GM23338 (cell line): Measurements from ENCODE around the gene CERS5. TPM values are rescaled to one million over a fixed set of nuclear protein-coding genes. Genes with fewer than 3 reads are reported as not detected.

Source experiments
- EZH2 ChIP-seq: fragments of 200-600 bp; sonication (generic); IDR thresholded peaks from one replicate; pipeline ENCODE4 v1.8.0; 2017; ENCODE audit warnings: antibody characterized with exemption, mild to moderate bottlenecking, low read depth; ENCODE audit not compliant: unreplicated experiment
- EZH2phosphoT487 ChIP-seq: fragments of 200-600 bp; sonication (generic); IDR thresholded peaks from one replicate; pipeline ENCODE4 v1.8.1; 2018; ENCODE audit warnings: antibody characterized with exemption; ENCODE audit not compliant: unreplicated experiment
- JUNB ChIP-seq: IDR thresholded peaks from one replicate; pipeline ENCODE4 v1.6.1; 2016; ENCODE audit warnings: antibody characterized with exemption; ENCODE audit not compliant: unreplicated experiment
- NANOG ChIP-seq: IDR thresholded peaks from 2 replicates; pipeline ENCODE4 v1.6.1; 2016; ENCODE audit warnings: antibody characterized with exemption, borderline replicate concordance
- ZNF331 ChIP-seq: fragments of 250-450 bp; sonication (Bioruptor Pico); IDR thresholded peaks from 2 replicates; pipeline ENCODE4 v1.5.0; 2020; ENCODE audit warnings: low read depth, mild to moderate bottlenecking, moderate library complexity
- ZNF462 ChIP-seq: fragments of 250-450 bp; sonication (Bioruptor Pico); IDR thresholded peaks from 2 replicates; pipeline ENCODE4 v1.5.0; 2020; ENCODE audit warnings: mild to moderate bottlenecking, moderate library complexity
- polyA plus RNA-seq: library from polyadenylated mRNA; unstranded; fragments of >200 nt; fragmentation: Nextera tagmentation; extraction: Ambion mirVana; gene quantifications from 2 replicates; pipeline ENCODE4 v1.2.1, GENCODE V29; 2016
- total RNA-seq: library from RNA; depleted of rRNA; stranded (reverse); fragments of >200 nt; shearing (Covaris generic); gene quantifications from 2 replicates; pipeline ENCODE4 v1.2.3, GENCODE V29; 2014
- TF ChIP-seq, protein P1 (sequence below): IDR thresholded peaks from one replicate; pipeline ENCODE4 v1.6.1; 2018; ENCODE audit warnings: antibody characterized with exemption; ENCODE audit not compliant: unreplicated experiment
- TF ChIP-seq, protein P2 (sequence below): IDR thresholded peaks from 2 replicates; pipeline ENCODE4 v1.6.1; 2016; ENCODE audit warnings: antibody characterized with exemption

The CERS5 gene
- total and polyA plus RNA-seq, 2 experiments from 2014 or later = 42.7 to 56.5 TPM

GRCh38 chr12:50104417-50105366 is 62.5 kb downstream of the CERS5 start (continued):
- no peak for TF ChIP-seq ZNF462 (CRISPR knock-in tag)
- TF ChIP-seq EZH2phosphoT487 = no peak
- TF ChIP-seq, protein P1, sequence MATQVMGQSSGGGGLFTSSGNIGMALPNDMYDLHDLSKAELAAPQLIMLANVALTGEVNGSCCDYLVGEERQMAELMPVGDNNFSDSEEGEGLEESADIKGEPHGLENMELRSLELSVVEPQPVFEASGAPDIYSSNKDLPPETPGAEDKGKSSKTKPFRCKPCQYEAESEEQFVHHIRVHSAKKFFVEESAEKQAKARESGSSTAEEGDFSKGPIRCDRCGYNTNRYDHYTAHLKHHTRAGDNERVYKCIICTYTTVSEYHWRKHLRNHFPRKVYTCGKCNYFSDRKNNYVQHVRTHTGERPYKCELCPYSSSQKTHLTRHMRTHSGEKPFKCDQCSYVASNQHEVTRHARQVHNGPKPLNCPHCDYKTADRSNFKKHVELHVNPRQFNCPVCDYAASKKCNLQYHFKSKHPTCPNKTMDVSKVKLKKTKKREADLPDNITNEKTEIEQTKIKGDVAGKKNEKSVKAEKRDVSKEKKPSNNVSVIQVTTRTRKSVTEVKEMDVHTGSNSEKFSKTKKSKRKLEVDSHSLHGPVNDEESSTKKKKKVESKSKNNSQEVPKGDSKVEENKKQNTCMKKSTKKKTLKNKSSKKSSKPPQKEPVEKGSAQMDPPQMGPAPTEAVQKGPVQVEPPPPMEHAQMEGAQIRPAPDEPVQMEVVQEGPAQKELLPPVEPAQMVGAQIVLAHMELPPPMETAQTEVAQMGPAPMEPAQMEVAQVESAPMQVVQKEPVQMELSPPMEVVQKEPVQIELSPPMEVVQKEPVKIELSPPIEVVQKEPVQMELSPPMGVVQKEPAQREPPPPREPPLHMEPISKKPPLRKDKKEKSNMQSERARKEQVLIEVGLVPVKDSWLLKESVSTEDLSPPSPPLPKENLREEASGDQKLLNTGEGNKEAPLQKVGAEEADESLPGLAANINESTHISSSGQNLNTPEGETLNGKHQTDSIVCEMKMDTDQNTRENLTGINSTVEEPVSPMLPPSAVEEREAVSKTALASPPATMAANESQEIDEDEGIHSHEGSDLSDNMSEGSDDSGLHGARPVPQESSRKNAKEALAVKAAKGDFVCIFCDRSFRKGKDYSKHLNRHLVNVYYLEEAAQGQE = no peak
- TF ChIP-seq NANOG = no peak
- TF ChIP-seq JUNB = no peak
- TF ChIP-seq EZH2 = no peak
- TF ChIP-seq, protein P2, sequence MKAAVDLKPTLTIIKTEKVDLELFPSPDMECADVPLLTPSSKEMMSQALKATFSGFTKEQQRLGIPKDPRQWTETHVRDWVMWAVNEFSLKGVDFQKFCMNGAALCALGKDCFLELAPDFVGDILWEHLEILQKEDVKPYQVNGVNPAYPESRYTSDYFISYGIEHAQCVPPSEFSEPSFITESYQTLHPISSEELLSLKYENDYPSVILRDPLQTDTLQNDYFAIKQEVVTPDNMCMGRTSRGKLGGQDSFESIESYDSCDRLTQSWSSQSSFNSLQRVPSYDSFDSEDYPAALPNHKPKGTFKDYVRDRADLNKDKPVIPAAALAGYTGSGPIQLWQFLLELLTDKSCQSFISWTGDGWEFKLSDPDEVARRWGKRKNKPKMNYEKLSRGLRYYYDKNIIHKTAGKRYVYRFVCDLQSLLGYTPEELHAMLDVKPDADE = no peak
- TF ChIP-seq ZNF331 (CRISPR knock-in tag) = no peak
